H9 (cell line): ENCODE results near the gene MORC4. TPM values are rescaled to one million over a fixed set of nuclear protein-coding genes. Genes with fewer than 3 reads are reported as not detected.

Source experiments
- DNase-seq: peaks from one replicate; pipeline ENCODE4 v3.0.0-alpha.2; 2017
- H2AFZ ChIP-seq: one replicate; pipeline ENCODE4 v1.6.1; 2013; ENCODE audit warnings: mild to moderate bottlenecking, low read length, control low read depth, moderate library complexity
- H2AK5ac ChIP-seq: 2 replicates; pipeline ENCODE4 v1.6.1; 2013; ENCODE audit warnings: low read length, control low read depth, mixed read lengths; ENCODE audit not compliant: insufficient read length
- H2BK120ac ChIP-seq: one replicate; pipeline ENCODE4 v1.6.1; 2013; ENCODE audit warnings: low read depth, mild to moderate bottlenecking, low read length, control low read depth, inconsistent platforms; ENCODE audit not compliant: poor library complexity, severe bottlenecking
- H2BK12ac ChIP-seq: 2 replicates; pipeline ENCODE4 v1.6.1; 2013; ENCODE audit warnings: low read length, control low read depth, mixed read lengths, low read depth; ENCODE audit not compliant: insufficient read length
- H2BK15ac ChIP-seq: 2 replicates; pipeline ENCODE4 v1.6.1; 2013; ENCODE audit warnings: low read depth, low read length, control low read depth
- H2BK20ac ChIP-seq: one replicate; pipeline ENCODE4 v1.6.1; 2013; ENCODE audit warnings: low read depth, mild to moderate bottlenecking, low read length, control low read depth, inconsistent platforms; ENCODE audit not compliant: poor library complexity, severe bottlenecking
- H2BK5ac ChIP-seq: 2 replicates; pipeline ENCODE4 v1.6.1; 2013; ENCODE audit warnings: low read length, control low read depth, mixed read lengths; ENCODE audit not compliant: insufficient read length
- H3K14ac ChIP-seq: 2 replicates; pipeline ENCODE4 v1.6.1; 2013; ENCODE audit warnings: low read length, control low read depth; ENCODE audit not compliant: insufficient read depth
- H3K18ac ChIP-seq: 2 replicates; pipeline ENCODE4 v1.6.1; 2013; ENCODE audit warnings: low read depth, mild to moderate bottlenecking, mixed read lengths, low read length, control low read depth; ENCODE audit not compliant: insufficient read length
- H3K23ac ChIP-seq: 2 replicates; pipeline ENCODE4 v1.6.1; 2013; ENCODE audit warnings: low read length, control low read depth, mixed read lengths, low read depth; ENCODE audit not compliant: insufficient read length
- H3K23me2 ChIP-seq: 2 replicates; pipeline ENCODE4 v1.6.1; 2013; ENCODE audit warnings: low read depth, mild to moderate bottlenecking, mixed read lengths, low read length, control low read depth; ENCODE audit not compliant: insufficient read length, poor library complexity, severe bottlenecking
- H3K27ac ChIP-seq: 2 replicates; pipeline ENCODE4 v1.5.1; 2013; ENCODE audit warnings: low read length, control low read depth, mixed read lengths, low read depth; ENCODE audit not compliant: insufficient read length
- H3K27me3 ChIP-seq: 2 replicates; pipeline ENCODE4 v1.6.1; 2013; ENCODE audit warnings: low read length, control low read depth, inconsistent platforms; ENCODE audit not compliant: insufficient read depth
- H3K4ac ChIP-seq: 2 replicates; pipeline ENCODE4 v1.6.1; 2013; ENCODE audit warnings: low read depth, mild to moderate bottlenecking, control low read depth, inconsistent platforms, low read length, moderate library complexity
- H3K4me1 ChIP-seq: 2 replicates; pipeline ENCODE4 v1.6.1; 2013; ENCODE audit warnings: low read length, control low read depth, inconsistent platforms; ENCODE audit not compliant: insufficient read depth
- H3K4me2 ChIP-seq: 2 replicates; pipeline ENCODE4 v1.6.1; 2013; ENCODE audit warnings: low read length, control low read depth, mixed read lengths; ENCODE audit not compliant: insufficient read length, insufficient read depth
- H3K56ac ChIP-seq: 2 replicates; pipeline ENCODE4 v1.6.1; 2013; ENCODE audit warnings: low read depth, mild to moderate bottlenecking, mixed read lengths, low read length, control low read depth; ENCODE audit not compliant: insufficient read length
- H3K79me1 ChIP-seq: 2 replicates; pipeline ENCODE4 v1.6.1; 2013; ENCODE audit warnings: low read depth, mild to moderate bottlenecking, moderate library complexity, low read length, control low read depth, inconsistent platforms; ENCODE audit not compliant: insufficient read depth, poor library complexity, severe bottlenecking
- H3K79me2 ChIP-seq: 2 replicates; pipeline ENCODE4 v1.6.1; 2013; ENCODE audit warnings: low read length, control low read depth, inconsistent platforms; ENCODE audit not compliant: insufficient read depth
- H3K9ac ChIP-seq: 2 replicates; pipeline ENCODE4 v1.6.1; 2013; ENCODE audit warnings: low read length, control low read depth, mixed read lengths; ENCODE audit not compliant: insufficient read length; ENCODE audit errors: extremely low read depth
- H3K9me3 ChIP-seq: one replicate; pipeline ENCODE4 v1.6.1; 2013; ENCODE audit warnings: low read depth, low read length, inconsistent platforms; ENCODE audit not compliant: control insufficient read depth
- H3T11ph ChIP-seq: one replicate; pipeline ENCODE4 v1.6.1; 2013; ENCODE audit warnings: mild to moderate bottlenecking, low read length, control low read depth, inconsistent platforms
- H4K20me1 ChIP-seq: one replicate; pipeline ENCODE4 v1.6.1; 2013; ENCODE audit not compliant: control insufficient read depth, insufficient read length, insufficient read depth
- H4K5ac ChIP-seq: 2 replicates; pipeline ENCODE4 v1.6.1; 2013; ENCODE audit warnings: low read depth, mild to moderate bottlenecking, mixed read lengths, low read length, control low read depth; ENCODE audit not compliant: insufficient read length
- H4K8ac ChIP-seq: replicated peaks from 2 replicates; pipeline ENCODE4 v1.6.1; 2013; ENCODE audit warnings: low read length, control low read depth, mixed read lengths, low read depth; ENCODE audit not compliant: insufficient read length
- H4K91ac ChIP-seq: 2 replicates; pipeline ENCODE4 v1.6.1; 2013; ENCODE audit warnings: low read depth, mild to moderate bottlenecking, moderate library complexity, mixed read lengths, low read length, control low read depth; ENCODE audit not compliant: insufficient read length
- H3K27ac Mint-ChIP-seq, 3 experiments: 2 replicates in 2 of 3; 3 replicates in 1 of 3; pipeline ENCODE4 v1.8.0; 2020 to 2021; ENCODE audit warnings: mixed read lengths in 3 of 3, mild to moderate bottlenecking in 1 of 3, moderate library complexity in 1 of 3
- H3K27me3 Mint-ChIP-seq: 2 replicates; pipeline ENCODE4 v1.8.0; 2021; ENCODE audit warnings: low read depth, mild to moderate bottlenecking, moderate library complexity, mixed read lengths
- H3K36me3 Mint-ChIP-seq, 3 experiments: 2 replicates in 2 of 3; 3 replicates in 1 of 3; pipeline ENCODE4 v1.8.0; 2020 to 2021; ENCODE audit warnings: low read depth in 3 of 3, mixed read lengths in 3 of 3; ENCODE audit not compliant: insufficient read depth in 1 of 3
- H3K4me1 Mint-ChIP-seq, 2 experiments: 2 replicates each; pipeline ENCODE4 v1.8.0; 2020; ENCODE audit warnings: mixed read lengths in 2 of 2
- H3K4me3 Mint-ChIP-seq, 2 experiments: 2 replicates in 1 of 2; 3 replicates in 1 of 2; pipeline ENCODE4 v1.8.0; 2020 to 2021; ENCODE audit warnings: mild to moderate bottlenecking in 2 of 2, mixed read lengths in 2 of 2, moderate library complexity in 1 of 2
- H3K9me3 Mint-ChIP-seq, 2 experiments: 2 replicates in 1 of 2; 3 replicates in 1 of 2; pipeline ENCODE4 v1.8.0; 2020; ENCODE audit warnings: mild to moderate bottlenecking in 2 of 2, mixed read lengths in 2 of 2, moderate library complexity in 1 of 2
- CTCF ChIP-seq: fragments of 200-600 bp; sonication (generic); conservative IDR thresholded peaks from 3 replicates; pipeline ENCODE4 v1.8.0; 2021; ENCODE audit warnings: antibody characterized with exemption, mild to moderate bottlenecking
- WGBS: extraction: QIAGEN DNeasy Blood & Tissue Kit; methylation state at CpG from one replicate; pipeline ENCODE4 v1.1.7; 2013; ENCODE audit warnings: missing lambda C conversion rate, low lambda C conversion rate, mixed read lengths; ENCODE audit not compliant: insufficient read length; ENCODE audit errors: extremely low coverage; 5-methylcytosine and 5-hydroxymethylcytosine counted together
- long read RNA-seq: library from polyadenylated mRNA; unstranded; transcript quantifications from one replicate; pipeline ENCODE4 v2.0.0, GENCODE V29; 2020
- total RNA-seq: library from RNA; stranded (reverse); gene quantifications from 2 replicates; pipeline ENCODE4 v1.2.1, GENCODE V29; 2021

The MORC4 gene
- total RNA-seq: 3.0 and 4.3 TPM in 2 replicates
- long read RNA-seq, partial matches to known transcripts: 1 of 1 reads
- long read RNA-seq, other reads (novel, unspliced or antisense): 0 of 1 reads

- no peak within 1 kb of the TSS for H4K5ac ChIP-seq
- peaks cover 6 to 7% of the 10 kb centered on the region in 2 experiments for H3K4me1 Mint-ChIP-seq
- H3K23ac ChIP-seq: no peak within 1 kb of the TSS
- H3K27ac Mint-ChIP-seq: no peak within 1 kb of the TSS; a peak in 1 of 7 replicates
- H2BK15ac ChIP-seq: no peak within 1 kb of the TSS
- H3K4me3 Mint-ChIP-seq: peak within 1 kb of the TSS; percentile 70 to 90
- H3K56ac ChIP-seq: no peak within 1 kb of the TSS
- no peak within 1 kb of the TSS for H3K27ac ChIP-seq
- no peak within 1 kb of the TSS for H4K8ac ChIP-seq
- no peak within 1 kb of the TSS for H3T11ph ChIP-seq
- H3K4me2 ChIP-seq: peak within 1 kb of the TSS; percentile 71
- H3K4ac ChIP-seq: no peak within 1 kb of the TSS
- H3K36me3 Mint-ChIP-seq: peaks cover 3 to 14% (median 13%) of the 10 kb centered on the region in 3 experiments; a peak in 6 of 7 replicates
- no peaks in the 10 kb centered on the region for H3K27me3 ChIP-seq
- peaks cover 6% of the 10 kb centered on the region for H3K27me3 Mint-ChIP-seq
- H3K9ac ChIP-seq: no peak within 1 kb of the TSS
- no peaks in the 10 kb centered on the region for H3K9me3 ChIP-seq
- no peaks in the 10 kb centered on the region for H4K20me1 ChIP-seq
- no peak within 1 kb of the TSS for H2AFZ ChIP-seq
- no peak within 1 kb of the TSS for H2BK120ac ChIP-seq
- H2BK20ac ChIP-seq: no peak within 1 kb of the TSS
- WGBS: no CpG with 5 or more reads among the region's 42 CpGs
- H2BK12ac ChIP-seq: no peak within 1 kb of the TSS
- no peak within 1 kb of the TSS for H4K91ac ChIP-seq
- H3K79me2 ChIP-seq: no peaks in the 10 kb centered on the region
- H3K9me3 Mint-ChIP-seq: peaks cover 10 to 53% of the 10 kb centered on the region in 2 experiments
- DNase-seq: peak; percentile 88
- H2AK5ac ChIP-seq: no peak within 1 kb of the TSS
- no peaks in the 10 kb centered on the region; the same call in 1 of the 2 replicates for H3K4me1 ChIP-seq
- H3K23me2 ChIP-seq: peaks cover 2% of the 10 kb centered on the region
- TF ChIP-seq CTCF: no peak
- H3K79me1 ChIP-seq: no peaks in the 10 kb centered on the region
- no peak within 1 kb of the TSS for H2BK5ac ChIP-seq
- H3K14ac ChIP-seq: no peak within 1 kb of the TSS
- H3K18ac ChIP-seq: no peak within 1 kb of the TSS
Observed at GRCh38 chrX:107000013-107000515, at the start of gene MORC4. TSS of gene MORC4 (minus strand) at chrX:107000212. CDS start at chrX:106999969, 243 bp downstream.
